NCI-H2196 (cell line): ENCODE measurements around the gene FAM111B.
A peak's percentile ranks its signal among the peaks of the same experiment; 100 is the strongest.

ENCODE experiments used
- DNase-seq: peaks from one replicate; lab custom pipeline; 2025; ENCODE audit not compliant: unreplicated experiment; lab: John Stamatoyannopoulos, UW

Gene FAM111B

GRCh38 chr11:59152312-59152951 lies 45.4 kb downstream of the FAM111B start:
- no peak for DNase-seq

GRCh38 chr11:59154610-59155009 lies 47.6 kb downstream of the FAM111B start:
- no peak for DNase-seq

GRCh38 chr11:59157433-59157832 lies 50.4 kb downstream of the FAM111B start:
- no peak for DNase-seq

GRCh38 chr11:59158206-59159068 lies 51.4 kb downstream of the FAM111B start:
- DNase-seq: peak; percentile 68

- DNase-seq: no peak
These were observed 57.0 kb downstream of the FAM111B start for GRCh38 chr11:59164028-59164427.

- DNase-seq: peak; percentile 92
These were observed 64.7 kb downstream of the FAM111B start, which contains the start of gene DTX4 for GRCh38 chr11:59171508-59172322. TSS of gene DTX4 (plus strand) at chr11:59172132. CDS start at chr11:59172596, 464 bp downstream.

GRCh38 chr11:59172345-59173079 lies 65.5 kb downstream of the FAM111B start:
- no peak for DNase-seq

GRCh38 chr11:59173080-59173963 lies 66.3 kb downstream of the FAM111B start:
- no peak for DNase-seq

- DNase-seq: no peak
These were observed 67.1 kb downstream of the FAM111B start for GRCh38 chr11:59173964-59174663.

- no peak for DNase-seq
These were observed 67.6 kb downstream of the FAM111B start for GRCh38 chr11:59174664-59175033.

GRCh38 chr11:59175091-59175501 lies 68.1 kb downstream of the FAM111B start:
- DNase-seq: no peak

GRCh38 chr11:59176330-59176729 lies 69.3 kb downstream of the FAM111B start:
- no peak for DNase-seq
